Tibial artery (tissue), 4 donors: ENCODE results near the gene CCSER1.
"Not testable (repeated sequence)": the region's sequence is repeated elsewhere in the genome, so short reads cannot be mapped to it uniquely, and the experiment has no call there.

Source experiments
- DNase-seq, 2 donors: peaks; one replicate each; pipeline ENCODE4 v3.0.0-alpha.2; 2019
- H3K27ac ChIP-seq, 2 donors: fragments of 200-600 bp; sonication (generic) in 1 of 2; 1 replicate in 1 of 2; 2 replicates in 1 of 2; pipeline ENCODE4 v1.5.1; 2018 to 2019; ENCODE audit warnings: mild to moderate bottlenecking in 1 of 2
- H3K27me3 ChIP-seq, 2 donors: fragments of 200-600 bp; sonication (generic) in 1 of 2; one replicate each; pipeline versions ENCODE4 v1.5.1 to v1.6.0; 2016 to 2019
- H3K36me3 ChIP-seq, 3 donors: fragments of 200-600 bp; sonication (generic) in 2 of 3; one replicate each; pipeline ENCODE4 v1.5.1; 2016 to 2019; ENCODE audit warnings: mild to moderate bottlenecking in 2 of 3
- H3K4me1 ChIP-seq, 4 donors: fragments of 200-600 bp; sonication (generic) in 2 of 4; 1 replicate in 3 of 4; 2 replicates in 1 of 4; pipeline ENCODE4 v1.5.1; 2016 to 2019
- H3K4me3 ChIP-seq, 2 donors: fragments of 200-600 bp; sonication (generic) in 1 of 2; 1 replicate in 1 of 2; 2 replicates in 1 of 2; pipeline ENCODE4 v1.5.1; 2018 to 2019; ENCODE audit warnings: mild to moderate bottlenecking in 2 of 2
- H3K9me3 ChIP-seq, 3 donors: fragments of 200-600 bp; sonication (generic) in 1 of 3; one replicate each; pipeline ENCODE4 v1.5.1; 2016 to 2019
- CTCF ChIP-seq, 2 experiments: fragments of 200-600 bp in 1 of 2; fragments of 450-650 bp in 1 of 2; IDR thresholded peaks; one replicate each; pipeline ENCODE4 v1.5.1; 2017 to 2019; ENCODE audit warnings: antibody characterized with exemption in 2 of 2, mild to moderate bottlenecking in 1 of 2, moderate library complexity in 1 of 2
- intact Hi-C: fragments of 100-400 bp; cut with DNase I; formaldehyde crosslinking; loops from one replicate; pipeline ENCODE4 v1.15.0; 2023; ENCODE audit warnings: low total_unique reads

The CCSER1 gene

GRCh38 chr4:91454111-91454510 is 1326.9 kb downstream of the CCSER1 start:
- Histone ChIP-seq H3K4me1 (no peaks in the 10 kb centered on the region), H3K9me3 (no peaks in the 10 kb centered on the region), H3K27me3 (no peaks in the 10 kb centered on the region), H3K4me3 (no peak overlapping the region), H3K36me3 (no peaks in the 10 kb centered on the region), H3K27ac (no peak overlapping the region)
- intact Hi-C loops = no loop called here
- no peak for DNase-seq
- no peak for TF ChIP-seq CTCF (IDR thresholded peaks at IDR 0.05)

DNA sequence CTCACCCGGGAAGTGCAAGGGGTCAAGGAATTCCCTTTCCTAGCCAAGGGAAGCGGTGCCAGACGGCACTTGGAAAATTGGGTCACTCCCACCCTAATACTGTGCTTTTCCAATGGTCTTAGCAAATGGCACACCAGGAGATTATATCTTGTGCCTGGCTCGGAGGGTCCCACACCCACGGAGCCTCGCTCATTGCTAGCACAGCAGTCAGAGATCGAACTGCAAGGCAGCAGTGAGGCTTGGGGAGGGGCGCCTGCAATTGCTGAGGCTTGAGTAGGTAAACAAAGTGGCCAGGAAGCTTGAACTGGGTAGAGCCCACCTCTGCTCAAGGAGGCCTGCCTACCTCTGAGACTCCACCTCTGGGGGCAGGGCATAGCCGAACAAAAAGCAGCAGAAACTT is 1335.4 kb downstream of the CCSER1 start:
- H3K4me3 ChIP-seq, H3K27me3 ChIP-seq, H3K9me3 ChIP-seq, H3K27ac ChIP-seq, intact Hi-C loops, H3K36me3 ChIP-seq, DNase-seq, H3K4me1 ChIP-seq: not testable (repeated sequence)

DNA sequence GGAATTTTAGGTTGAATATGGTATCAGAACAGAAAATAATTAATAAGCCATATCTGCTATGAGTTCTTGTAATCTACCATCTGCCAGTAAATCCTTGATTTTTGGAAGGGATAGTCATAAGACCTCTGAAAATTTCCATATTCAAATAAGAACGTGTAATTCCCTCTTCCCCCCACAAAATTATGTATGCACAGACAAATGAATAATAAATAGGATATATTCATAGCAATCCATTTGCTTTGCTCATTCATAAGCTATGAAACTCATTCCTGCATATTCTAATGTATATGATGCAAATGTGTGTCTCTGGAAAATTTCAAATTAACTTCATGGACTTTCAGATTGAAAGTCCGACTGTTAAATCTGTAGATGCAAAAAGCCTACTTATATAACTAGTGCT is 1343.5 kb downstream of the CCSER1 start:
- H3K9me3 ChIP-seq = no peaks in the 10 kb centered on the region
- intact Hi-C loops = no loop called here

GRCh38 chr4:91471280-91471679 is 1344.1 kb downstream of the CCSER1 start:
- H3K27me3 ChIP-seq = no peaks in the 10 kb centered on the region
- no peak overlapping the region for H3K4me3 ChIP-seq
- TF ChIP-seq CTCF (IDR thresholded peaks at IDR 0.05) = no peak
- H3K9me3 ChIP-seq = no peaks in the 10 kb centered on the region
- H3K36me3 ChIP-seq = no peaks in the 10 kb centered on the region
- intact Hi-C loops = no loop called here
- no peaks in the 10 kb centered on the region for H3K4me1 ChIP-seq
- no peak overlapping the region for H3K27ac ChIP-seq
- DNase-seq = no peak

More for the DNA sequence above, 1343.5 kb downstream of the CCSER1 start:
- no peak for DNase-seq
- no peak overlapping the region for H3K4me3 ChIP-seq
- no peaks in the 10 kb centered on the region for H3K36me3 ChIP-seq
- H3K4me1 ChIP-seq = no peaks in the 10 kb centered on the region
- H3K27me3 ChIP-seq = no peaks in the 10 kb centered on the region
- no peak for TF ChIP-seq CTCF (IDR thresholded peaks at IDR 0.05)
- H3K27ac ChIP-seq = no peak overlapping the region

DNA sequence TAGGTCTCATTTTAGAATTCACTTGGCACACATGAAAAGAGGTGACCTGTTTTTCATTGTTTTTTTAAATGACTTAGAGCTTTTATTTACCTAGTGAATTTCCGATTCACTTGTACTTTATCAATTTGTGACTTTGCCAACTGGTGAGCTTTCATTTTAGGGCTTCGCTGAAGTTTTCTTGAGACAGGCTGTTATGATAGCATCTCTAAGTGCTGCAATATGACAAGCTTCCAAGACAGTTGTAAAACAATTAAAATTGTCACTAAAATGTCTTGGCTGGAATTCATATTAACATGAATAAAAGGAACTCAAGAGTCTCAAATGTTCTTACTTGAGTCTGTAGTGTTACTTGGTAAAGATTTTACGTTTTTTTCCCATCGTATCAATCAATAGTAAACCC is 1344.9 kb downstream of the CCSER1 start:
- intact Hi-C loops = no loop called here
- no peak for DNase-seq
- no peaks in the 10 kb centered on the region for H3K9me3 ChIP-seq
- H3K27me3 ChIP-seq = no peaks in the 10 kb centered on the region
- no peaks in the 10 kb centered on the region for H3K4me1 ChIP-seq
- H3K36me3 ChIP-seq = no peaks in the 10 kb centered on the region
- H3K27ac ChIP-seq = no peak overlapping the region
- no peak for TF ChIP-seq CTCF (IDR thresholded peaks at IDR 0.05)
- no peak overlapping the region for H3K4me3 ChIP-seq

- Histone ChIP-seq H3K9me3 (no peaks in the 10 kb centered on the region), H3K27me3 (no peaks in the 10 kb centered on the region), H3K27ac (no peak overlapping the region), H3K4me1 (no peaks in the 10 kb centered on the region), H3K4me3 (no peak overlapping the region), H3K36me3 (no peaks in the 10 kb centered on the region)
- no peak for TF ChIP-seq CTCF (IDR thresholded peaks at IDR 0.05)
- intact Hi-C loops = no loop called here
- no peak for DNase-seq
These were observed 1358.2 kb downstream of the CCSER1 start for GRCh38 chr4:91485415-91485814.
